CD14-positive monocyte (primary cell): Measurements from ENCODE around the gene KRTAP10-6. TPM values are rescaled to one million over a fixed set of nuclear protein-coding genes. Genes with fewer than 3 reads are reported as not detected.
"Not testable (repeated sequence)": the region's sequence is repeated elsewhere in the genome, so short reads cannot be mapped to it uniquely, and the experiment has no call there.

Source experiments
- DNase-seq, 3 donors: peaks; one replicate each; pipeline ENCODE4 v3.0.0-alpha.2; 2011 to 2022
- H2AFZ ChIP-seq: 2 replicates; pipeline ENCODE4 v1.6.0; 2012; ENCODE audit warnings: mild to moderate bottlenecking, low read depth, low read length, inconsistent platforms; ENCODE audit not compliant: insufficient read depth, poor library complexity, severe bottlenecking
- H3K27ac ChIP-seq, 2 donors: 1 replicate in 1 of 2; 2 replicates in 1 of 2; pipeline ENCODE4 v1.5.1; 2012 to 2013; ENCODE audit warnings: low read length in 2 of 2, control low read depth in 1 of 2, inconsistent platforms in 1 of 2, low read depth in 1 of 2, mild to moderate bottlenecking in 1 of 2
- H3K27me3 ChIP-seq, 2 donors: one replicate each; pipeline versions ENCODE4 v1.6.0 to v1.6.1; 2011 to 2013; ENCODE audit warnings: low read length in 2 of 2; ENCODE audit not compliant: control insufficient read depth in 2 of 2, insufficient read depth in 2 of 2
- H3K36me3 ChIP-seq, 2 donors: replicated peaks in 1 of 2; 1 replicate in 1 of 2; 2 replicates in 1 of 2; pipeline versions ENCODE4 v1.5.1 to v1.6.1; 2012 to 2013; ENCODE audit warnings: low read length in 2 of 2, control low read depth in 1 of 2, inconsistent platforms in 1 of 2, mild to moderate bottlenecking in 1 of 2; ENCODE audit not compliant: insufficient read depth in 2 of 2, control insufficient read depth in 1 of 2
- H3K4me1 ChIP-seq, 2 donors: 1 replicate in 1 of 2; 2 replicates in 1 of 2; pipeline versions ENCODE4 v1.5.1 to v1.6.1; 2012 to 2013; ENCODE audit warnings: low read length in 2 of 2, control low read depth in 1 of 2, inconsistent platforms in 1 of 2, mild to moderate bottlenecking in 1 of 2, moderate library complexity in 1 of 2; ENCODE audit not compliant: insufficient read depth in 2 of 2, control insufficient read depth in 1 of 2
- H3K4me2 ChIP-seq: replicated peaks from 2 replicates; pipeline ENCODE3; 2012; ENCODE audit warnings: low read length, moderate library complexity, mild to moderate bottlenecking; ENCODE audit not compliant: poor library complexity, severe bottlenecking; ENCODE audit errors: extremely low read depth
- H3K4me3 ChIP-seq, 3 experiments: fragments of 200-600 bp in 1 of 3; sonication (generic) in 1 of 3; replicated peaks in 1 of 3; 1 replicate in 2 of 3; 2 replicates in 1 of 3; pipeline ENCODE4 v1.5.1; 2011 to 2013; ENCODE audit warnings: low read length in 3 of 3, mild to moderate bottlenecking in 3 of 3, control low read depth in 2 of 3, low read depth in 2 of 3, inconsistent platforms in 1 of 3, moderate library complexity in 1 of 3
- H3K79me2 ChIP-seq: 2 replicates; pipeline ENCODE4 v1.6.0; 2012; ENCODE audit warnings: mild to moderate bottlenecking, control low read depth, inconsistent platforms, low read length, moderate library complexity; ENCODE audit not compliant: insufficient read depth
- H3K9ac ChIP-seq: 2 replicates; pipeline ENCODE4 v1.6.0; 2017; ENCODE audit warnings: low read length, mild to moderate bottlenecking; ENCODE audit not compliant: insufficient read depth, poor library complexity, severe bottlenecking
- H3K9me3 ChIP-seq, 2 donors: replicated peaks in 1 of 2; 1 replicate in 1 of 2; 2 replicates in 1 of 2; pipeline versions ENCODE4 v1.5.1 to v1.6.1; 2012 to 2013; ENCODE audit warnings: low read length in 2 of 2, control low read depth in 1 of 2; ENCODE audit not compliant: control insufficient read depth in 1 of 2, insufficient read depth in 1 of 2
- H4K20me1 ChIP-seq: 2 replicates; pipeline ENCODE4 v1.6.0; 2012; ENCODE audit warnings: mild to moderate bottlenecking, low read length, control low read depth, moderate library complexity; ENCODE audit not compliant: insufficient read depth
- H3K27ac Mint-ChIP-seq, 7 donors: one replicate each; pipeline ENCODE4 v1.8.0; 2020; ENCODE audit warnings: mild to moderate bottlenecking in 7 of 7, mixed read lengths in 7 of 7, moderate library complexity in 6 of 7, inconsistent platforms in 2 of 7
- H3K27me3 Mint-ChIP-seq, 3 donors: one replicate each; pipeline ENCODE4 v1.8.0; 2021 to 2022; ENCODE audit warnings: low read depth in 3 of 3, mild to moderate bottlenecking in 3 of 3, mixed read lengths in 3 of 3, moderate library complexity in 3 of 3, inconsistent platforms in 1 of 3
- H3K36me3 Mint-ChIP-seq, 2 donors: one replicate each; pipeline ENCODE4 v1.8.0; 2020; ENCODE audit warnings: mixed read lengths in 2 of 2, inconsistent platforms in 1 of 2, mild to moderate bottlenecking in 1 of 2
- H3K4me1 Mint-ChIP-seq: one replicate; pipeline ENCODE4 v1.8.0; 2020; ENCODE audit warnings: mild to moderate bottlenecking, mixed read lengths
- H3K4me3 Mint-ChIP-seq, 2 donors: one replicate each; pipeline ENCODE4 v1.8.0; 2020; ENCODE audit warnings: mild to moderate bottlenecking in 2 of 2, mixed read lengths in 2 of 2, moderate library complexity in 1 of 2
- H3K9me3 Mint-ChIP-seq, 7 donors: one replicate each; pipeline ENCODE4 v1.8.0; 2020 to 2022; ENCODE audit warnings: mixed read lengths in 7 of 7, mild to moderate bottlenecking in 6 of 7, moderate library complexity in 6 of 7, inconsistent platforms in 2 of 7
- WGBS: methylation state at CpG from one replicate; pipeline ENCODE4 v1.1.5; 2013; ENCODE audit warnings: missing lambda C conversion rate; ENCODE audit not compliant: insufficient coverage; 5-methylcytosine and 5-hydroxymethylcytosine counted together
- intact Hi-C, 2 donors: fragments of 100-400 bp; cut with micrococcal nuclease; formaldehyde crosslinking; loops; one replicate each; pipeline versions ENCODE4 v1.15.0 to v1.15.1; 2023
- polyA plus RNA-seq, 3 donors: library from polyadenylated mRNA; depleted of rRNA in 1 of 3; unstranded in 2 of 3; stranded (reverse) in 1 of 3; fragments of 300-500 nt in 2 of 3; fragments of >200 nt in 1 of 3; fragmentation: Illumina TruSeq in 2 of 3; gene quantifications; 1 replicate in 2 of 3; 2 replicates in 1 of 3; pipeline ENCODE4 v1.2.3, GENCODE V29; 2012 to 2021
- TF ChIP-seq, protein P1 (sequence below): fragments of 200-600 bp; IDR thresholded peaks from one replicate; pipeline ENCODE4 v1.8.0; 2022; ENCODE audit warnings: antibody characterized with exemption, mild to moderate bottlenecking

KRTAP10-6 gene
- polyA plus RNA-seq, 3 donors, result not detected

GRCh38 chr21:44611551-44611950 lies 19.2 kb upstream of the KRTAP10-6 start:
- WGBS, result no CpG with 5 or more reads among the region's 4 CpGs
- H3K4me3 Mint-ChIP-seq, result no peak overlapping the region

DNA sequence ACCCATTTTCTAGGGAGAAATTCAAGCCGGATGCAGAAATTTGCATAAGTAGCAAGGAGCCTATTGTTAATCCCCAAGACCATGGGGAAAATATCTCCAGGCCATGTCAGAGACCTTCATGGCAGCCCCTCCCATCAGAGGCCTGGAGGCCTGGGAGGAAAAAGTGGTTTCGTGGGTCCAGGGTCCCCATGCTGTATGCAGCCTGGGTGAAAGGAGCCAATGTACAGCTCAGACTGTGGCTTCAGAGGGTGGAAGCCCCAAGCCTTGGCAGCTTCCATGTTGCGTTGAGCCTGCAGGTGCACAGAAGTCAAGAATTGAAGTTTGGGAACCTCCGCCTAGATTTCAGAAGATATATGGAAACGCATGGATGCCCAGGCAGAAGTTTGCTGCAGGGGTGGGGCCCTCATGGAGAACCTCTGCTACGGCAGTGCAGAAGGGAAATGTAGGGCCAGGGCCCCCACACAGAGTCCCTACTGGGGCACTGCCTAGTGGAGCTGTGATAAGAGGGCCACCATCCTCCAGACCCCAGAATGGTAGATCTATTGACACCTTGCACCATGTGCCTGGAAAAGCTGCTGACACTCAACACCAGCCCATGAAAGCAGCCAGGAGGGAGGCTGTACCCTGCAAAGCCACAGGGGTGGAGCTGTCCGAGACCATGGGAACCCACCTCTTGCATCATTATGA lies 18.0 kb upstream of the KRTAP10-6 start:
- H4K20me1 ChIP-seq, H3K79me2 ChIP-seq, H2AFZ ChIP-seq, H3K36me3 Mint-ChIP-seq, H3K27ac Mint-ChIP-seq, H3K36me3 ChIP-seq, H3K4me1 ChIP-seq, intact Hi-C loops, H3K9ac ChIP-seq, H3K27ac ChIP-seq, H3K4me3 ChIP-seq, DNase-seq, H3K4me1 Mint-ChIP-seq, H3K27me3 Mint-ChIP-seq, H3K27me3 ChIP-seq, H3K4me3 Mint-ChIP-seq, H3K4me2 ChIP-seq: not testable (repeated sequence)
- 96% methylated on average over 4 of the region's 7 CpGs for WGBS
- H3K9me3 Mint-ChIP-seq, result peaks cover 23 to 41% (median 32%) of the 10 kb centered on the region in 7 donors
- peaks cover 19 to 25% of the 10 kb centered on the region in 2 donors for H3K9me3 ChIP-seq

More at GRCh38 chr21:44611551-44611950, 19.2 kb upstream of the KRTAP10-6 start:
- Histone ChIP-seq H3K79me2 (no peaks in the 10 kb centered on the region), H3K36me3 (no peaks in the 10 kb centered on the region), H2AFZ (no peak overlapping the region), H3K4me2 (no peak overlapping the region), H4K20me1 (no peaks in the 10 kb centered on the region), H3K9ac (no peak overlapping the region), H3K27me3 (no peaks in the 10 kb centered on the region), H3K4me1 (no peaks in the 10 kb centered on the region), H3K4me3 (no peak overlapping the region), H3K27ac (no peak overlapping the region), H3K9me3 (peaks cover 19 to 25% of the 10 kb centered on the region in 2 donors)
- Mint-ChIP-seq H3K27ac (no peak overlapping the region), H3K4me1 (no peaks in the 10 kb centered on the region), H3K27me3 (peaks cover 3 to 9% (median 3%) of the 10 kb centered on the region in 3 donors), H3K9me3 (peaks cover 22 to 37% (median 31%) of the 10 kb centered on the region in 7 donors), H3K36me3 (no peaks in the 10 kb centered on the region)
- no peak for DNase-seq
- intact Hi-C loops, result no loop called here
- TF ChIP-seq, protein P1, sequence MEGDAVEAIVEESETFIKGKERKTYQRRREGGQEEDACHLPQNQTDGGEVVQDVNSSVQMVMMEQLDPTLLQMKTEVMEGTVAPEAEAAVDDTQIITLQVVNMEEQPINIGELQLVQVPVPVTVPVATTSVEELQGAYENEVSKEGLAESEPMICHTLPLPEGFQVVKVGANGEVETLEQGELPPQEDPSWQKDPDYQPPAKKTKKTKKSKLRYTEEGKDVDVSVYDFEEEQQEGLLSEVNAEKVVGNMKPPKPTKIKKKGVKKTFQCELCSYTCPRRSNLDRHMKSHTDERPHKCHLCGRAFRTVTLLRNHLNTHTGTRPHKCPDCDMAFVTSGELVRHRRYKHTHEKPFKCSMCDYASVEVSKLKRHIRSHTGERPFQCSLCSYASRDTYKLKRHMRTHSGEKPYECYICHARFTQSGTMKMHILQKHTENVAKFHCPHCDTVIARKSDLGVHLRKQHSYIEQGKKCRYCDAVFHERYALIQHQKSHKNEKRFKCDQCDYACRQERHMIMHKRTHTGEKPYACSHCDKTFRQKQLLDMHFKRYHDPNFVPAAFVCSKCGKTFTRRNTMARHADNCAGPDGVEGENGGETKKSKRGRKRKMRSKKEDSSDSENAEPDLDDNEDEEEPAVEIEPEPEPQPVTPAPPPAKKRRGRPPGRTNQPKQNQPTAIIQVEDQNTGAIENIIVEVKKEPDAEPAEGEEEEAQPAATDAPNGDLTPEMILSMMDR, result no peak
